GM21619 (cell line): Measurements from ENCODE around the gene ZPR1.
A peak's percentile ranks its signal among the peaks of the same experiment; 100 is the strongest.
"Not testable (repeated sequence)": the region's sequence is repeated elsewhere in the genome, so short reads cannot be mapped to it uniquely, and the experiment has no call there.

Experiments
- ATAC-seq: cut with Tn5 transposase; IDR thresholded peaks from one replicate; pipeline ENCODE4 v1.9.1; 2021; ENCODE audit not compliant: unreplicated experiment

Gene ZPR1

GRCh38 chr11:116762132-116762531 is 25.7 kb downstream of the ZPR1 start:
- ATAC-seq = no peak

GRCh38 chr11:116756044-116756443 is 31.8 kb downstream of the ZPR1 start:
- not testable (repeated sequence) for ATAC-seq

- ATAC-seq = no peak
Measured at GRCh38 chr11:116750070-116750718, 37.6 kb downstream of the ZPR1 start.

GRCh38 chr11:116742104-116742503 is 45.7 kb downstream of the ZPR1 start:
- no peak for ATAC-seq

GRCh38 chr11:116740741-116741140 is 47.1 kb downstream of the ZPR1 start:
- no peak for ATAC-seq

- no peak for ATAC-seq
Measured at GRCh38 chr11:116738975-116739374, 48.8 kb downstream of the ZPR1 start.

GRCh38 chr11:116736763-116737162 is 51.1 kb downstream of the ZPR1 start:
- no peak for ATAC-seq

- ATAC-seq = no peak
Measured at GRCh38 chr11:116733969-116734508, 53.8 kb downstream of the ZPR1 start.

GRCh38 chr11:116733043-116733755 is 54.6 kb downstream of the ZPR1 start:
- ATAC-seq = peak; percentile 21

- ATAC-seq = peak; percentile 87
Measured at GRCh38 chr11:116732271-116733042, 55.4 kb downstream of the ZPR1 start.

GRCh38 chr11:116731821-116732220 is 56.0 kb downstream of the ZPR1 start:
- ATAC-seq = no peak

- ATAC-seq = no peak
Measured at GRCh38 chr11:116731097-116731761, 56.6 kb downstream of the ZPR1 start.

GRCh38 chr11:116730601-116731000 is 57.2 kb downstream of the ZPR1 start:
- ATAC-seq = no peak

- ATAC-seq = no peak
Measured at GRCh38 chr11:116730241-116730561, 57.6 kb downstream of the ZPR1 start.

GRCh38 chr11:116729501-116730240 is 58.2 kb downstream of the ZPR1 start:
- ATAC-seq = no peak

- ATAC-seq = no peak
Measured at GRCh38 chr11:116727990-116728389, 59.8 kb downstream of the ZPR1 start.

- ATAC-seq = no peak
Measured at GRCh38 chr11:116725434-116726221, 62.2 kb downstream of the ZPR1 start.

- ATAC-seq = no peak
Measured at GRCh38 chr11:116724813-116725212, 63.0 kb downstream of the ZPR1 start.
